NCI-H1436 treated with DMSO at 0.1 percent for 48 hours (cell line): ENCODE measurements around the gene SGPP2.

ENCODE experiments used
- DNase-seq: peaks from one replicate; lab custom pipeline; 2025; lab: John Stamatoyannopoulos, UW

SGPP2 gene

DNA sequence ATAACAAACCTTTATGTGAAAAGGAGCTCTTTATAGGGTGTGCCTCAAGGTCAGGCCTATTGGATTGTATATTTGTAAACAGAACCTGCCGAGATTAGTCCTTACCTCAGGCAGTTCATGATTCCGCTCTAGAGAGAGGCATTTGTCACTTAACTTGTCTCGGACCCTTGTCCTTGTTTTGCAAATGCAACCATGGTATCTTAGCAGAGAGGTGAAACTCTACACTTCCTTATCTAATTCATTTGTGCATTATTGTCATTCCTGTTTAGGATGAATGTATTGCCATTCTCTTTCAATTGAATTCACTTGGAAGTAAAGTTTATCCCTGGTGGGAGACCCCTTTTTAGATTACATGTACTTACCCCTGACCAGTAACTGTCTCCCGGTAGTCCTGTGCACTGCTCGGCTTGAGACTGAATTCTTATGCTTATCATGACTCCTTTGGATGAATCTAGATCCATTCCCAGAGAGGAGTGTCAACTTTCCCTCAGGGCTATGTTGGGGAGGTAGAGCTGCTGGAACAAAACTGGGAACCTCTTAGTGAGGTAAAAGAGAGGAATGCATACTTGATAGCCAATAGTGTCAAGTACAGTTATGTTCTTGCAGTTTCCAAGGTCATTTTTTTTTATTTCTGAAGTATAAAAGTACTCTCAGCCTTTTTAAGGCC is 46.6 kb downstream of the SGPP2 start:
- DNase-seq = no peak

DNA sequence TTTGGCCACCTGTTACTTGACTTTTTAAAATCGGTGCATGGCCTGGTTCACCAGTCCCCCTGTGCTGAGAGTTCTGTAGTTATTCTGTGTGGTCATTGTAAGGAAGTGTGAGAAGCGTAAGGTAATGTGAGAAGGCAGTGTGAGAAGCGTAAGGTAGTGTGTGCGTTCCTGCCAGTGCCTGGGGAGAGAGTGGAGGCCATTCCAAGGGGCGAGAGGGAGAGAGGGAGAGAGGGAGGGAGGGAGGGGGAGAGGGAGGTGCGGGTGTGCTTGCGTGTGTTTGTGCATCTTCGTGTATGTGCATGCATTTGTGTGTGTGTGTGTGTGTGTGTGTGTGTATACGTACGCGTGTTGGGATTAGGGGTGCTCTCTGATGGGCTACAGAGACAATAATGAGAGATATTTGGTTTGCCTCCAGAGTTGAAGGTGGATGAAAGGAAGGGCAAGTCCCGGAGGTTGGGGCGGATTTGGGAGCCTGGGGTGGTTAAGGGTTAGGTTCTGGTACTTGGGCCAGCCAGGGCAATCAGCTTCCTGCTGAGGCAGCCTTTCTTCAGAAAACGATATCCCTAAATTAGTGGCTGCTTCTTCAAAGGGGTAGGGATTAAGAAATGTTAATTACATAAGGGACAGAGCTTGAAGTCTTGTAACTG is 53.7 kb downstream of the SGPP2 start:
- no peak for DNase-seq

DNA sequence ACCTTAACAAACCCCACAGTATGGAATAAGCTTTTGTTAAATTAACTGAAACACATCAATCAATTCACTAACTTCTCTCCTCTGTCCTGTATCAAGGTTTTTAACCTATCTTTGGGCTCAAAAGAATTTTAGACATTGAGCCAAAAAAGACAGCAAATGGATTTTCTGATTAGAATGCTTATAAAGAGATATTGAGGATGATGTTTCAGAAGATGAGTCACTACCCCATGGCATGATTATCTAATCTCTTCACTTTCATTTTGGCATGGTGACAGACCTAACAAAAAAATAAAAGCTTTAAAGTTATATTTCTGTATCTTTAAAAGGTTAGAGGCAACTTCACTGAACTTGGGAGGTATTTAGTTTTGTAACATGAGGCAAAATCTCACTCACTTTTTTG is 55.5 kb downstream of the SGPP2 start:
- DNase-seq = no peak

DNA sequence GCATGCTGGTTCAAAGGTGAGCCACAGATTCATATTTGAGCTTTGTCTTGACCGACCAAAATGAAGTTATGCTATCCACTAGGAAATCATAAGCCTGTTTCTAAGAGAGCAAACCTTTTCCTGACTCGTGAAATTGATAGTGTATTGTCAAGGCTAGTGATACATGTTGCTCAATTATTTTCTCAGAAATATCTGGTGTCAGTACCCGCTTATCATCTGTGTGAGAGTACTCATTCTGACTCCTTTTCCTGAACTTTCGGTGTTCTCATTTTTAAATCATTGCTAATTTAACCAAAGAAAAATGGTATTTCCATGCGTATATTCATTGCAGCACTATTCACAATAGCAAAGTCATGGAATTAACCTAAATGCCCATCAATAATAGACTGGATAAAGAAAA is 56.2 kb downstream of the SGPP2 start:
- no peak for DNase-seq

DNA sequence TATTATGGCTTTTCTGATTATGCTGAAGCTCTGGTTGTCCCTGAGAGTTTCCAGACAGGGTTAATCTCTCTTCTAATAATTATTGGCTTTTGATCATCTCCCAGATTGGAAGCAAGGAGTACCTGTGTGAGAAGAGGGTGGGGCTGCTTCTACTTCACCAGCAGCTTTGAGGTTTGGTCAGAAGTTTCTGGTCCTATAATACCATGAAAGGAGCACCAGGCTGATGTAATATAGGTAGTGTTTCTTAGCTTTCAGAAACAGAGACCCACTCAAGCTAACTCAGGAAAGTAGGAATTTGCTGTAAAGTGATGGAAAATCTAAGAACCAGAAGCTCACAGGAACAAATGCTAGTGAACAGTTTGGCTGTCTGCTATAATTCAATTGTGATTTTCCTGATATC is 57.6 kb downstream of the SGPP2 start:
- DNase-seq = no peak

DNA sequence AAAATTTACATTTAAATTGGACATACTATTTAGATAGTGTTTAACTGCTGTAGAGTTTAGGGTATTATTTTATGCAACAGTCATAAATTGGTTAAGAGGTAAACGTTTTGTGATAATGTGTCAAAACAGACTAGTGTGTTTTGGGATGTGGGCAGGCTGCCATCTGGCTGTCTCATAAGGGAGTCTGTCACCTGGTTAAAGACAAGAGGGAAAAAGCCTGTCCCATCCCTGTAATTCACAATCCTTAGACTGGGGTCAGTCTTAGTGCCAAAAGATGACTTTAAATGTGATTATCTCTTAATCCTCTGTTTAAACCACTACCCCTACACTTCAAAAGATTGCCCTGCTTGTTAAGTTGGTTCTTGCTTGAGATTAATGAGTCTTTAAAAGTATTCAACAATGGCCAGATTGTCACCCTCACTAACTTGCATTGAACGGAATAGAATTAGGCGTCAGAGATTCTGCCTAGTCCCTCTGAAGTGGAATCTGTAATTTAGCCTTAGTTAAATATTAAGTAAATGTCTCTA is 59.2 kb downstream of the SGPP2 start:
- DNase-seq = peak; percentile 4

DNA sequence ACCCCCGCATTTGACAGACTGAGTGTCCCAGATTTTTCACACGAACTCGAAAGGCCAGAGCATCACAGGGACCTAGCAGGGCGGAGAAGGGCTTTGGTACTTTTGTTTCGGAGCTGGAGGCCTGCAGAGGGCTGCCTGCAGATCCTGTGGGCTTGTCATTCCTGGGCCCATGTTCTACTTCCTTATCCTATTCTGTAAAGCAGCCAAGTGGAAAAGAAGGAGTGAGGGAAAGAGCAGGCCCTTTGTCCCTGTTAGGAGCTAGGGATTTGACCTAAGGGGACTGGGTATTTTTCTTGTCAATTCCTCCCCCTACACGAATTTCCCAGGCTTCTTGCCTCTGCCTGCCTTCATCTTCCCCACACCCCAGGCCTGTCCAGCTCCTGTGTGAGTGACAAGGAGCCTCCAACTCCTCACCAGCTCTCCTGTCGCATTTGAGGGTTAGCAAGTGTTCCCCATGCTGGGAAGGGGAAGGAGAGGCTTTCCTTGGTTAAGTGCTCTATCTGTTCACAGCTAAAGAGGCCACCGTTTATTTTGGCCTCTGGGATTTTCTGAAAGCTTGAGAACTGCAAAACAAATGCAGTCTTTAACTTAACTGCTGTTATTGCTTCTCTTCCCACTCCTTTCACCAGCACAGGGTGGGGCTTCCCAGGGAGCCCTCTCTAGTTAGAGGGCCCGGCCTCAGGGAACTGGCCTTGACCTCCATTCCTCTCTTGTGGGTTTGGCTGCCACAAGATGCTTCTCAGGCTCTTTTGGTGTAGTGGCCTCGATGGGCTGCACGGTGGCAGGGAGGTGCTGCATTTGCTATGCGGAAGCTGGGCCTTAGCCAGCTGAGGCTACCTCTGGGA is 61.2 kb downstream of the SGPP2 start:
- no peak for DNase-seq

DNA sequence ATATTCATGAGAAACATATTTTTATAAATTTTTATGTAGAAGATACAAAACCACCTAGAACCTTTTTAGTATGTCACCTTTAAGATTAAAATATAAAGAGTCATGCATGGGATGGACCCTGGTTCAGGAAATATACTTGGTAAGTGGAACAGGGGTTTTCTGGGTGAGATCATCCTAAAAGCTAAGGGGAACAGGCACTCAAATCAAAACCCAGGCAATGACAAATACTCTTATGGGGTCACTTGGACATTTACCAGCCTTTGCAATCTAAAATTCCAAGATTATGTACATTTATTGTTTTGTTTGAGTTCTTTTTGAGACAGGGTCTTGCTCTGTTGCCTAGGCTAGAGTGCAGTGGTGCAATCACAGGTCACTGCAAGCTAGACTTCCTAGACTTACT is 65.8 kb downstream of the SGPP2 start:
- no peak for DNase-seq

DNA sequence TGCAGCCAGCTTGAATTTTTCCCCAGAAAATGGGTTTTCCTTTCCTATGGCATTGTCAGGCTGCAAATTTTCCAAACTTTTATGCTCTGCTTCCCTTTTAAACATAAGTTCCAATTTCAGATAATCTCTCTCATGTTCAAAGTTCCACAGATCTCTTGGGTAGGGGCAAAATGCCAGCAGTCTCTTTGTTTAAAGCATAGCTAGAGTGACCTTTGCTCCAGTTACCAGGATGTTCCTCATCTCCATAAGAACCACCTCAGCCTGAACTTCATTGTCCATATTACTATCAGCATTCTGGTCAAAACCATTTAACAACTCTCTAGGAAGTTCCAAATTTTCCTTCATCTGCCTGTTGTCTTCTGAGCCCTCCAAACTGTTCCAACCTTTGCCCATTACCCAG is 68.3 kb downstream of the SGPP2 start:
- DNase-seq = no peak

DNA sequence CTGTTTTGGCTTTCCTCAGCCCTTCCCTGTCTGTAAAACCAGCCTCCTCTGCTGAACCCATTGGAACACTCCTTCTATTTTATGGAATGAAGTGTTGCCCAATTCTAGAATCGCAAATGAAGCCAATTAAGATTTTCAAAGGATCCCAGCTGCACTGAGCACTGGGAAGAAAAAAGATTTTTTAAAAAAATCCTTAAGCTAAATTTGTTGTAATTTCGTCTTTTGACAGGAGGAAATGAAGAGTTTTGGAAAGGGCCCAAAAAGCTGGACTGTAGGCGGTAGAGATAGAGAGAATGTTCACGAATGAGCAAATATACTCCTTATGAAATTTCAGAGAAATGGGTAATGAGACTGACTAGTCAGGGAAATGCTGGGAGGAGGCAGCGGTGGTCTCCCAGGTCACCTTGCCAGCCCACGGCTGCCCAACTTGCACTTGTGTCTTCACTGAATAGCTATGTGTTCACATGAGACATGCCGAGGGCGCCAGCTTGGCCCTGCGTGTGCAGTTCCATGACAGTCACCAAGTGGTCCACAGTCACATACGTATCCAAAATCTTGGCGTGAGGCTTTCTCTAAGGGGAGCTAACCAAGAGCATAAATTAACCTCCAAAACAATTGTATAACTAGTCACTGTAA is 69.9 kb downstream of the SGPP2 start:
- no peak for DNase-seq

DNA sequence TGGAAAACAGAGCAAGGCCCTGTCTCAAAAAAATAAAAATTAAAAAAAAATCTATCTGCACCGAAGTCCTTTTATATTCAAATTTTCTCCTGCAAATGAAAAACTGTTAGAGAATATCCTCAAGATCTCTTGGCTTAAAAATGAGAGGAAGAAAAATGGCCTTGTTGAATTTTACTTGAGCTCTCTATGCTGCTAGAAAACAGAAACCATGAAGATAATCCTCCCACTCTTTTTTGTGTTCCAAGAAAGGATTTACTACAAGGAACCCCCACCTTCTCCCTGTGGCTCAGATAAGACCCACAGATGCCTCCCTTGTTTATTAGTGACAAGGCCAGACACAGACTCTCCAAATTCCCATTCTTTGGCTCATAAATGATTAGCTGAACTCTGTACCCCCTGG is 71.0 kb downstream of the SGPP2 start:
- DNase-seq = no peak

DNA sequence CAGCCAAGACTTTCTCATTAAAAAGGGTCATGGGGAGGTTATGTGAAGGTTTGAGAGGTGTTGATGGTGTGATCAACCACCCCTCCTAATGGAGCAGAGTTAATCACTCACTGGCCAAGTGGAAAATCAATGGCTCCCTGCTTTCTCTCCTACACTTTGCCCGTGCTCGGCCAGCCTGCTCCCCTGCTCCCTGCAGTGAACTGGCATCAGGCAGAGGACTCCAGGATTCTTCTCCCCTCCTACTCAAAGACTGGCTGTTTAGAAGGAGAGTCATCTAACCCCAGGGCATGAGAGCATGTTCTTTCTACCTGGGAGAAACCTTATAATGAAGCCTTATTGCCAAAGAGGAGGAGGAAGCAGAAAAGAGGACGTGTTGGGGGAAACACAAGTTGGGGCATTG is 74.9 kb downstream of the SGPP2 start:
- DNase-seq = no peak

DNA sequence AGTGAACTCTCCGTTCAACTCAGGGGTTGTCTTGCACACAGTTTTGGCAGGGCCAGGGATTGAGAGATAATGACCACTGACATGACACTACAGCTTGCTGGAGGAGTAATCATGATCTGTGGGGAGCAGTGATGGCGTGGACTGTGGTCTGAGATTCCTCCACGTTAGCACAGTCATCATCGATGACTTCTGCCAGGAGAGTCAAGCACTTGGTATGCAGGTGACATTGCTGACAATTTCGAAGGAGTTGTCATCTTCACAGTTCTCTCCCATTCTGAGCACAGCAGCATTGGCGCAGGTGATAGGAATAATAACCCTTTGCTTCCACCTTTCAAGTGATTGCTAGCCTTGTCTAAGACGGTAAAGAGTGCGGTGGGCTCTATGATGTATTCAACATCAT is 79.8 kb downstream of the SGPP2 start:
- no peak for DNase-seq

DNA sequence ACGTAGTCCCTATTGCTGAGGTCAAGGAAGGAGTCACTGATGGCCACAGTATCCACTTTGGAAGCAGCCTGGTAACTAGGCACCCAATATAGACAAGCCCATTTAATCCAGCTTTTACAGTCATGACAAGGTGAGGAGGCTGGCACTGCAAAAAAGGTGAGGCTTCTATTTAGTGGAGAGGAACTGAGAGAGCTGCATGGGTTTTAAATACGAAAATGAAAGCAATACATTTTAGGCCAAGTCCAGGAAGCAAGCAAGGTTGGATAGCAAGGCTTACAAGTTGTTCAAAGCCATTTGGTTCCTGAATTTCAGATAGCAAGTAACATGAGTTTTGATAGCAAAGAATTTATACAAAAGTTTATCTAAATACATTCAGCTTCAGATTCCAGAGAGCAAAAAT is 80.4 kb downstream of the SGPP2 start:
- DNase-seq = no peak

DNA sequence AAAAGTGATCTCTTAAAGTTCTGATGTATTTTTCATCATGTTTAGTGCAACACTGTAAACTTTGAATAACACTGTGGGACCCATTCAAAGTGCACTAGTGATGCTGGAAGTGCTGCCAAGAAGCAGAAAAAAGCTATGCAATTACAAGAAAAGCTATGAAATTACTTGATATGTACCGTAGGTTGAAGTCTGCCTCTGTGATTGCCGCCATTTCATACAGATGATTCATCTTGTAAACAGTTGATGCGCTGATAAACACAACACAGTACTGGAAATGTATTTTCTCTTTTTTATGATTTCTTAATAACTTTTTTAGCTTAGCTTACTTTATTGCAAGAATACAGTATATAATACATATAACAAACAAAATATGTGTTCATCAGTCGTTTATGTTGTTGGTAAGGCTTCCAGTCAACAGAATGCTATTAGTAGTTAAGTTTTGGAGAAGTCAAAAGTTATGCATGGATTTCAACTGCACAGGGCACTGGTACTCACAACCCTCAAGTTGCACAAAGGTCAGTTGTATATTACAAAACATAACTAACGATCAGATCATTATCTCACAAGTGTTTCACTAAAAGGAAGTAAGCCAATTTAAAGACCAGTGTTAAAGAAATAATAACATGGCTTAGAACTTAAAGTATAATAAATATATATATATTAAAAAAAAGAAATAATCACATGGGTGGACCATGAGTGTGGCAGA is 82.0 kb downstream of the SGPP2 start:
- DNase-seq = no peak

DNA sequence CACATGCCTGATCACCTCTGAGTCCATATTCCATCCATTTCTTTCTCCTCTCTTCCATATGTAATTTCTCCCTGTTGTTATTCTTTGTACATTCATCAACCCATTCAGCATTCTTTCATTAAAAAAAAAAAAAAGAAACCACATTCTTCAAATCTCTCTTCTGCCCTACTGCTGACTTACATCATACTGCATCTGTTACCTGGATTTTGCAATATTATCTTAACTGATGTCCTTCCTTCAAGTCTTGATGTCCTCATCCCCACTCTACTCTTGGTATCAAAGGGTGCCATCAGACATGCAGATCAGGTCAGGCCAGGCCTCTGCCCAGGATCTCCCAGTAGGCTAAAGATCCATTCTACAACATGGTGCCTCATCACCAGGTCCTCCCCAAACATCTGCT is 90.6 kb downstream of the SGPP2 start:
- no peak for DNase-seq

DNA sequence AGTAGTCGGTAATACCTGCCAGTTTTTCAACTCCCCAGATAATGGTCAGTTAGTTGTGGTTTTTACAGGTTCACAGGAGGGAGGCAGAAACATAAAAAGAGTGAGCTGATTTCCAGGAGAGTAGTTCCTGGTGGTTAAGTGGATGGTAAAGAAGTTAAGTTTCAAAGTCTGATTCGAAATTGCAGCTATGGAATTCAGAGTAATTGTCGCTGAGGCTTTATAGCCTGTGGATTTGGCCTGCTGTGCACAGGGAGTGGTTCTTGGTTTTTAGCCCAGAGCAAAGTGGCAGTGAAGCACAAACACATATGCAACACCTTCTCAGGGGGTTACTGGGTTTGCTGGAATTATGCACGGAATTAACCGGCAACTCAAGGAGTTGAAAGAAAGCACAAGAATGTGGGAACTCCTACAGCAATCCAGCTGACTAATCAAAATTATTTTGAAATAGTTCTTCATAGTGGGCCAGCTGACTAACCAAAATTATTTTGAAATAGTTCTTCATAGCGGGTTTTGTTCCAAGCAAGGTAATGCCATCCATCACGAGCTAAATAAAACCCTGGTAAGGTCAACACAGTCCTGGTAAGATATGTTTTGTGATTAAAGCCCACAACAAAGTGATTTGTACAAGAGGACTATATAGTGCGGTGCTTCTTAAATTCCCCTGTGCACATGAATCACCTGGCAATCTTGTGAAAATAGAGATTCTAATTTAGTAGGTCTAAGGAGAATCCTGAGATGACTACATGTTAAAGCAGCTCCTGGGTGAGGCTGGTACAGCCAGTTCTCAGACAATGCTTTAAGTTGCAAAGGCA is 94.4 kb downstream of the SGPP2 start:
- no peak for DNase-seq

DNA sequence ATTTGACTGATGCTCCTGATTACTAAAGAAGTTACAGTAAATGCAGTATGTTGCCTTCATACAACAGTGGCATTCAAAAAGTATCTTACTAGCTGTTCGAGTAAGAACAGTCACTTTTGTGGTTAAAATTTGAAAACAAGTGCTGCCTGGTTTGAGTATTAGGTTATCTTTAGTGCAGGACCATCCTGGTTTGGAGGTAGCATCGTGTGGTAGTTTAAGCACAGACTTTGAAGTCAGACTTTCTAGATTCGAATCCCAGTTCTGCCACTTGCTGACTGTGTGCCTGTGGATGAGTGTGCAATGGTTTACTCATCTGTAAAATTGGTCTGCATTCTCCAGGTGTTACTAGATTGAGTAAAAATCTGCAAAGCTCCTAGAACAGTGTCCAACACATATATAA is 96.8 kb downstream of the SGPP2 start:
- no peak for DNase-seq

DNA sequence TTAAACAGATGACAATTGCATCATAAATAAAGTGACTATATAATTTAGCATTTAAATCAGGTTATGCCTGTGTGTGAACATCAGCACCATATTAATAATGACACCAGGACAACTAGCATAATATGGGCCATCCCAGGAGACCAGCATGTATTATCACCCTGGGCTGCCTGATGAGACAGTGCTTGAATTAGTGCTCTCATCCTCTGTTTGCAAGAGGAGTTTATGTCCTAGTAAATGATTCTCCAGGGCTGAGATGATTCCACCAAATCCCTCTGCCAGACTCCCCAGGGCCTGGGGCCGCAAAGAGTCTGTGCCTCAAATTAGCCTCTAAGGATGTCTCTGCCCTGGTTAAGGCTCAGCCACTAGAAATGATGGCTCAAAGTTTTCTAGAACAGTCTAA is 97.7 kb downstream of the SGPP2 start:
- DNase-seq = no peak

DNA sequence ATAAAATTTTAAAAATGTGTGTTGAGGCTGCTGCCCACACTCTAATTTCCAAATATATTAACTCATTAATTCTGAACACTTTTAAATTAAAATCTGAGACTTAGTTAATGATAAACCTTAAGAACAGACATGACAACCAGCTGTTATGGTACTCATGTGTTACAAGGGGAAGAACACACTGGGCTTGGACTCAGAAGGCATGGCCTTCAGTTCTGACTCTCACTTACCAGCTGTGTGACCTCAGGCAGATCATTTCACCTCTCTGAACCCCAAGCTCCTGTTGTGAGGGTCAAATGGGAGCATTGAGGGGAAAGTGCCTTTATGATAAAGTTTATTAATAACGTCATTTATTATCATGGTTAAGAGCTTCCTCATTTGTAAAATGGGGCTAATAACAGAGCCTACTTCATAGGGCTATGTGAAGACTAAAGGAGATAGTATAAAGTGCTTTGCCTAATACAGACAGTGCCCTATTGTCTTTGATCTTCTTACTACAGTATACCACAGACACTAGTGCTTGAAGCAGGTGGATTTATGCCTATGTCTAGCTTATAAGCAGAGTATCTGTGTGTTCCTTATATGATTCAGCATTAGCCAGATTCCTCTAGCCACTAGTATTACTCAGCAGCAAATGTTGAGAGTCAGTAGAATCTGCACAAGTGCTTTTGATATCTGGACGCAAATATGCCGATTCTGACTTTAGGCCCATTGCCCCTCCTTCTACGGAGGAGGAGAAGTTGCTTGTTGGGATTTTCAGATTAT is 99.6 kb downstream of the SGPP2 start:
- DNase-seq = no peak
